GM20000 (cell line): ENCODE measurements around the gene NINJ1.

Source experiments
- DNase-seq: peaks from one replicate; pipeline ENCODE4 v3.0.0; 2012; ENCODE audit warnings: low spot score
- TF ChIP-seq, protein P1 (sequence below): IDR thresholded peaks from 2 replicates; pipeline ENCODE4 v1.5.1; 2012; ENCODE audit warnings: mild to moderate bottlenecking, control low read depth; ENCODE audit errors: extremely low read depth, missing control alignments

The NINJ1 gene

DNA sequence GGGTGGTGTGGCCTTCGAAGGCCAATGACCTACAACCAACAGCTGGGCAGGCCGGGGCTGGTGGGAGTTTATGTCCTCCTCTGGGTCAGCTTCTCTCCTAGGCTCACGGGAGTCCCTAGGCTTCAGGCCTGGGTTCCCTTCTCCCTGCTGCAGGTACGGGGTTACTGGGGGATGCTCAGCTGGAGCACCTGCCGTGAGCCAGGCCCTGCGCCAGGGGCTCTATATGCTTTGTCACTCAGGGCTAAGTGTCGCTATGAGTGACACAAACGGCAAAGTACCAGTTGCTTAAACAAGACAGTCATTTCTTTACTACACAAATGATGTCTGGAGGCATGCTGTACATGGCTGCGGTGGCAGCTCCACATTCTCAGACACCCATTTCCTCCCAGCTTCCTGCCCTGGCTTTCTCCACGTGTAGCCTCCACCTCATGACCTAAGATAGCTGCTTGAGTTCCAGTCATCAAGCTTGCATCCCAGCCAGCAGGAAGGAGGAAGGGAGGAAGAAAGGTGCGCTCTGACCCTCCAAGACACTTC is 22.5 kb upstream of the NINJ1 start:
- DNase-seq, result peak; percentile 57
- TF ChIP-seq, protein P1, sequence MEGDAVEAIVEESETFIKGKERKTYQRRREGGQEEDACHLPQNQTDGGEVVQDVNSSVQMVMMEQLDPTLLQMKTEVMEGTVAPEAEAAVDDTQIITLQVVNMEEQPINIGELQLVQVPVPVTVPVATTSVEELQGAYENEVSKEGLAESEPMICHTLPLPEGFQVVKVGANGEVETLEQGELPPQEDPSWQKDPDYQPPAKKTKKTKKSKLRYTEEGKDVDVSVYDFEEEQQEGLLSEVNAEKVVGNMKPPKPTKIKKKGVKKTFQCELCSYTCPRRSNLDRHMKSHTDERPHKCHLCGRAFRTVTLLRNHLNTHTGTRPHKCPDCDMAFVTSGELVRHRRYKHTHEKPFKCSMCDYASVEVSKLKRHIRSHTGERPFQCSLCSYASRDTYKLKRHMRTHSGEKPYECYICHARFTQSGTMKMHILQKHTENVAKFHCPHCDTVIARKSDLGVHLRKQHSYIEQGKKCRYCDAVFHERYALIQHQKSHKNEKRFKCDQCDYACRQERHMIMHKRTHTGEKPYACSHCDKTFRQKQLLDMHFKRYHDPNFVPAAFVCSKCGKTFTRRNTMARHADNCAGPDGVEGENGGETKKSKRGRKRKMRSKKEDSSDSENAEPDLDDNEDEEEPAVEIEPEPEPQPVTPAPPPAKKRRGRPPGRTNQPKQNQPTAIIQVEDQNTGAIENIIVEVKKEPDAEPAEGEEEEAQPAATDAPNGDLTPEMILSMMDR, result no peak

DNA sequence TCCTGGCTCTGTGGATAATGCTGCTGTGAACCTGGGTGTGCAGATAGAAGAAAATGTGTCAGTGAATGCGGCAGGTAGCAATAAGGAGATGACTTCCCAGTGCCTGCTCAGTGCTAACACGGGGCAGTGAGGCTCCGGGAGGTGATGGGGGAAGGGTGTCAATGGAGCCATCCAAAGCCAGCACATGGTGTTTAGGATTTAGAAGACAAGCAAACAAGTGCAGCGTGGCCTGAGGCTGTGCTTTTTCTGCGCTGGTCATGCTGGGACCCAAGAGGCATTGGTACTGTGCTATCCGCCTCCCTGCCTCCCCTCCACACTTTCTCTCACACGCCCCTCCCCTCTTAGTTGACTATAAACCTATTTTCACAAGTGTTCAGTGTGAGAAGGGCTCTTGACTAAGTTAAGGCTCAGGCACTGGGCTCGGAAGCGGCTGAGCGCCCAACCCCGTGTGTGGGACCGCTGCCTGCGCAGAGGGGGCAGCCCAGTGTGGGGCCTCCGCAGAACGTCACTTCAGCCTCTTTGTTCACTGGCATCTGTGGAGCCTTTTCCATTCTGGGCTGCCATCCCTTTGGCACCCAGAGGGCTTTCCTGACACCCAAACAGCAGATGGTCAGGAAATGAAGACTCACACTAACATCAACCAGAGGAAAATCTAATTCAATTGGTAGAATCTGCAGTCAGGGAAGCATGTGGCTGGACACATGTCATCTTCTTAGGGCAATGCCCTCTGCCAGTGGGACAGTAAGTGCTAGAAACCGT is 21.8 kb upstream of the NINJ1 start:
- no peak for DNase-seq
- TF ChIP-seq, protein P1, result no peak

- peak; percentile 54 for DNase-seq
- TF ChIP-seq, protein P1, result peak; percentile 46
These were observed 20.3 kb upstream of the NINJ1 start for GRCh38 chr9:93154293-93154903.

DNA sequence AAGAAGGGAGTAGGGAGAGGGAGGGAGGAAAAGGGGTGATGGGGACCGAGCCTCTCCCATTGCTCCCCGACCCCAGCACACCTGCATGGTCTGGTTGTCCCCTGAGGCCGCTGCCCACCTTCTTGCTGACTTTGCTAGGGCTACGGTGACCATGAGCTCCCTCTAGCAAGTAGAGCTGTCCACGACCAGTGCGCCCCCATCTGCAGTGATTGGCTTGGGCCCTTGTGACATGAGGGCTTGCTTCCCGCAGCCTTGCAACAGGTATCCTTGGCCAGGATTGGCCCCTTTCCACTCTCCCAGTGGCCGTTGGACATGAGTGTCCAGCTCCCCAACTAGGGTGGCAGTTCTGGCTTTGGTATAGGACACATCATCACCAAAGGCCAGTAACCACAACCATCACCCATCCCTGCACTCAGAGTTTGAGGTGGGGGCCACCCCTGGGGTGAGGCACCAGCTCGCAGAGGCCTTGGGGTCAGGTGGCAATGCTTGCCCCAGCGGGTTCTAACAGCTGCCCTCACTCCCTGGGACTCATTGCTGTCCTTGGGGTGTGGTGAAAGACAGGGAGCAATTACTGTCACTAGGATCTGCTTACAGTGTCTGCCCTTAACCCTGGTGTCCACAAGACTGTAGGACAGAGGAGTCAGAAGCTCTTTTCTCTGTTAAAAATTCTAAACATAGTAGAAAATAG is 17.2 kb upstream of the NINJ1 start:
- TF ChIP-seq, protein P1, result no peak

DNA sequence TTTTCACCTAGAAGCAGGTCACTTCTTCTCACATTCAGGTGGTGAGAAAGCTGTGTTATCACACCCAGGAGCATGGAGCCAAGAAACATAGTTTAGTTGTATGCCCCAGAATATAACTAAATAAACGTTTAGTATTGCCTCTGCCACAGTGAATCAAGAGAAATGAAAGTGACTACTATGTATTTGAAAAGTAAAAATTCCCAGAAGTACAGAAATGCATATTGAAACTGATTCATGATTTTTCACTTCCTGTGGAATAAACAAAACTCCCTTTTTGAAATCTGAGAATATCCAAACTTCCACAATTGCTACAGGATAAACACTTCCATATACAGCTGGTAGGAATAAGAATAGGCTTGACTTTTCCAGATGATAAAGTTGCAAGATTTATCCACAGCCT is 15.3 kb upstream of the NINJ1 start:
- DNase-seq, result no peak
- TF ChIP-seq, protein P1, result no peak

More for the DNA sequence above, 17.2 kb upstream of the NINJ1 start:
- no peak for DNase-seq

- DNase-seq, result no peak
These were observed 14.7 kb upstream of the NINJ1 start for GRCh38 chr9:93148721-93149120.

More at GRCh38 chr9:93148721-93149120, 14.7 kb upstream of the NINJ1 start:
- TF ChIP-seq, protein P1, result no peak
